Measurements from ENCODE around the gene BBS9. TPM values are rescaled to one million over a fixed set of nuclear protein-coding genes. Genes with fewer than 3 reads are reported as not detected.

Gene BBS9
- total RNA-seq, 1 experiment from 2014 or later, result 26.4 TPM

- Histone ChIP-seq H3K79me2 (ENCODE audit: insufficient read depth, low read length) (peaks cover 3% of the 10 kb centered on the region; the same call in 1 of the 2 replicates), H2BK120ac (ENCODE audit: low read depth, low read length, poor library complexity, severe bottlenecking) (no peak overlapping the region), H3K18ac (ENCODE audit: insufficient read length, low read depth, low read length) (no peak overlapping the region), H3K23ac (ENCODE audit: insufficient read length, low read depth, low read length) (no peak overlapping the region), H4K20me1 (ENCODE audit: control insufficient read depth, insufficient read depth, insufficient read length) (no peaks in the 10 kb centered on the region), H3K9me3 (ENCODE audit: control insufficient read depth, low read depth, low read length) (no peaks in the 10 kb centered on the region), H3K56ac (ENCODE audit: insufficient read length, low read depth, low read length) (no peak overlapping the region), H3T11ph (ENCODE audit: low read length) (no peak overlapping the region), H3K9ac (ENCODE audit: extremely low read depth, insufficient read length, low read length) (no peak overlapping the region), H2BK12ac (ENCODE audit: insufficient read length, low read depth, low read length) (no peak overlapping the region), H4K5ac (ENCODE audit: insufficient read length, low read depth, low read length) (no peak overlapping the region), H3K14ac (ENCODE audit: insufficient read depth, low read length) (no peak overlapping the region), H3K79me1 (ENCODE audit: insufficient read depth, low read depth, low read length, poor library complexity, severe bottlenecking) (no peaks in the 10 kb centered on the region), H2BK5ac (ENCODE audit: insufficient read length, low read length) (no peak overlapping the region), H3K4me2 (ENCODE audit: insufficient read depth, insufficient read length, low read length) (no peak overlapping the region), H3K4ac (ENCODE audit: low read depth, low read length) (no peak overlapping the region), H4K91ac (ENCODE audit: insufficient read length, low read depth, low read length) (no peak overlapping the region), H4K8ac (replicated peaks; ENCODE audit: insufficient read length, low read depth, low read length) (no peak overlapping the region), H3K23me2 (ENCODE audit: insufficient read length, low read depth, low read length, poor library complexity, severe bottlenecking) (peaks cover 2% of the 10 kb centered on the region), H3K27ac (ENCODE audit: insufficient read length, low read depth, low read length) (no peak overlapping the region), H3K27me3 (ENCODE audit: insufficient read depth, low read length) (no peaks in the 10 kb centered on the region), H3K4me1 (ENCODE audit: insufficient read depth, low read length) (no peaks in the 10 kb centered on the region; the same call in 1 of the 2 replicates), H2BK20ac (ENCODE audit: low read depth, low read length, poor library complexity, severe bottlenecking) (no peak overlapping the region), H2AFZ (ENCODE audit: low read length) (no peak overlapping the region), H2AK5ac (ENCODE audit: insufficient read length, low read length) (no peak overlapping the region), H2BK15ac (ENCODE audit: low read depth, low read length) (no peak overlapping the region)
- H3K4me3 Mint-ChIP-seq, result no peak overlapping the region
- no peaks in the 10 kb centered on the region for H3K27me3 Mint-ChIP-seq (ENCODE audit: low read depth)
- no peaks in the 10 kb centered on the region for H3K36me3 Mint-ChIP-seq (ENCODE audit: insufficient read depth in 1 of 3, low read depth in 3 of 3)
- no peak overlapping the region for H3K27ac Mint-ChIP-seq
- H3K4me1 Mint-ChIP-seq, result peaks cover 19 to 28% of the 10 kb centered on the region in 2 experiments
- no peak for DNase-seq
- no peaks in the 10 kb centered on the region for H3K9me3 Mint-ChIP-seq
- no peak for TF ChIP-seq CTCF (conservative IDR thresholded peaks at IDR 0.05)
- no CpG with 5 or more reads among the region's 2 CpGs for WGBS (ENCODE audit: extremely low coverage, insufficient read length, low lambda C conversion rate)
Observed at GRCh38 chr7:33356336-33356735, 227.0 kb downstream of the BBS9 start.
